Mesenteric fat pad (tissue), 1 donor: ENCODE results near the gene RFX3. TPM values are rescaled to one million over a fixed set of nuclear protein-coding genes. Genes with fewer than 3 reads are reported as not detected.

Source experiments
- DNase-seq: peaks from one replicate; pipeline ENCODE4 v3.0.0-alpha.2; 2020; ENCODE audit warnings: low spot score
- total RNA-seq: library from RNA; stranded (reverse); fragmentation: NEBNext Ultra II Directional; extraction: Animal tissue kit (Norgen Biotek cat#: 25700); gene quantifications from one replicate; pipeline ENCODE4 v1.2.1, GENCODE V29; 2021
- donor health status: DM: yes; HTN: yes; CAD: no.

RFX3 gene
- total RNA-seq, 1 donor from 2014 or later, result 10.8 TPM

DNA sequence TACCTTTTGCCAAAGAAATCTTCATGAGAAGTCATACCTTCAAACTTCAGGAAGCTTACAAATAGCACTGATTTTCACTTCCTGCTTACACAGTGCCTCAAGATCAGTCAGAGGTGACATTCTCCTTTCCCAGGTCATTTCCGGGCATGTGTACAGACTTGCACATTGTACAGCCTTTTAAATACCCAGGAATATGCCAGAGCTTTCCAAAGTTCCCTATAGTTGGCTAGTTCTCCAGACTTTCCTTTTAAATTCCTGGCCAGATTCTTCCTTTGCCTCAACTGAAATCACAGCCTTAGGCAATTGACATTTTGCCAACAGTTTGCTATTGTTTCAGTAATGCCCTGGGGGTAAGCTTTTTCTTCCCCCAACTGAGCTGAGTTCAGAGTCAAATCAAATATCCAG, 47.2 kb downstream of the RFX3 start:
- no peak for DNase-seq

DNA sequence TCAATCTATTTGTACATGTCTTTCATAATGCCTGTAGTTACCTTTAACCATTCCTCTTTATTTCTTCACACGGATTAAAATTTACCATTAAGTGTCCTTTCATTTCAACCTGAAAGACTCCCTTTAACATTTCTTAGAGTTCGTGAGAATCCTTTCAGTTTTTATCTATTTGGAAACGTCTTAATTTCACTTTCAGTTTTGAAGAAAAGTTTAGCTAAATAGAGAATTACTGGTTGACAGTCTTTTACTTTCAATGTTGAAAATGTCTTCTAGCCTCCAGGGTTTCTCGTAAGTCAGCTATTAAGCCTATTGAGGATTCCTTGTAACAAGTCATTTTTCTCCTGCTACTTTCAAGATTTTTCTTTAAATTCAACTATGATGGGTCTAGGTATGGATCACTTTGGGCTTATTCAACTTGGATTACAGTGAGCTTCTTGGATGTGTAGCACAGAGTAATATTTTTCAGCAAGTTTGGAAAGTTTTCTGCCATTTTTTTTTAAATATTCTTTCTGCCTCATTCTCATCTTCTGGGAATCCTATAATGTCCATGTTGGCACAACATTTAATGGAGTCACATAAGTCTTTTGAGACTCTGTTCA, 48.5 kb downstream of the RFX3 start:
- DNase-seq, result no peak

DNA sequence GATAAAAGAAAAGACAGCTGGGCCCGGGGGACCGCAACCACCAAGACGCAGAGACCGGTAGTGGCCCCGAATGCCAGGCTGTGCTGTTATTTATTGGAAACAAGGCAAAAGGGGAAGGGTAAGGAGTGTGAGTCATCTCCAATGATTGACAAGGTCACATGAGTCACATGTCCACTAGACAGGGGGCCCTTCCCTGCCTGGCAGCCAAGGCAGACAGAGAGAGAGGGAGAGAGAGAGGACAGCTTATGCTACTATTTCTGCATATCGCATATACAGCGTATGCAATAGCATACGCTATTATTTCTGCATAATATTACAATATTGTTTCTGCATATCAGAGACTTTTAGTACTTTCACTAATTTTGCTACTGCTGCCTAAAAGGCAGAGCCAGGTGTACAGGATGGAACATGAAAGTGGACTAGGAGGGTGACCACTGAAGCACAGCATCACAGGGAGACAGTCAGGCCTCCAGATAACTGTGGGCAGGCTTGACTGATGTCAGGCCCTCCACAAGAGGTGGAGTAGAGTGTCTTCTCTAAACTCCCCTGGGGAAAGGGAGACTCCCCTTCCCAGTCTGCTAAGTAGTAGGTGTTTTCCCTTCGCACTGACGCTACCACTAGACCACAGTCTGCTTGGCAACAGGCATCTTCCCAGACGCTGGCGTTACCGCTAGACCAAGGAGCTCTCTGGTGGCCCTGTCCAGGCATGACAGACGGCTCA, 50.3 kb downstream of the RFX3 start:
- DNase-seq, result no peak

DNA sequence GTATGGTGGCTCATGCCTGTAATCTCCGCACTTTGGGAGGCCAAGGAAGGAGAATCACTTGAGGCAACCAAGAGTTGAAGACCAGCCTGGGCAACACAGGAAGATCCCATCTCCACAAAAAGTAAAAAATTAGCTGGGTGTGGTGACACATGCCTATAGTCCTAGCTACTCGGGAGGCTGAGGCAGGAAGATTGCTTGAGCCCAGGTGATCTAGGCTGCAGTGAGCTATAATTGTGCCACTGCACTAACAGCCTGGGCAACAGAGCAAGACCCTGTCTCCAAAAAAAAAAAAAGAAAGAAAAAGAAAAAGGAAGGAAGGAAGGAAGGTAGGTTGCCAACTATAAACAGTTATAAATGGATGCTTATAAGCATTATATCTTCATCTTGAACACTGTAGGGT, 51.0 kb downstream of the RFX3 start:
- no peak for DNase-seq

GRCh38 chr9:3473405-3473804, 52.4 kb downstream of the RFX3 start:
- no peak for DNase-seq

GRCh38 chr9:3471883-3472282, 53.9 kb downstream of the RFX3 start:
- DNase-seq, result no peak

DNA sequence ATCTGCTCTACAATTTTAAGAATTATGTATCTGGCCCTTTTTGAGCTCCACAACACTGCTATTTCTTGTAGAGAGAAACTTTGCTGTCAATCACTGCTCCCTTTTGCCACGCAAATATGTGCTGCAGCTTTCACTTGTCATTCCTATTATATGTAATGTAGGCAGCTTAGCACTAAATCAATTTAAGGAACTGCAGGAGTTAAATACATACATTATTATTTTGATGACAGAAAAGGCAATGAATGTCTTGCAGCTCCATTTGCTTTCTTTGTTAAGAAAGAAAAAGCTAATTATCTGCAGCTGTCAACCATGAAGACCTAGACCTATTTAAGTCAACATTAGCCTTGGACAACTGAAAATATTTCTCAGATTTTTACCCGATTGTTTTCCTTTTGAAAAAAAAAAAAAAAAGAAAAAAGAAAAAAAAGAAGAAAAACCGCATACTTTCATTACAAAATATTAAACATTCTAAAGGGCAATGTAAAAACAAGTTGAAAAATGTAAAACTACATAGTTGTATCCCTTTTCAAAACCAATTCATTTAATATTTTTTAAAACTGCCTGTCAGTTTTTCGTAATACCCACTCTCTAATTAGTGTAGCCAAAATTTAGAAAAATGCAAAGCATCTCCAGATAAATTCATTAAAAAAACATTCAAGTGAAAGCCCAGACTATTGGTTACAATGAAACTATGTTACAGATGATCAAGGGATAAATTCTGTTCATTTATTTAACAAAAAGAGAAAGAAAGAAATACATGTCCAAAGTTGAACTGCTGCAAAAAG, 57.2 kb downstream of the RFX3 start:
- DNase-seq, result no peak

GRCh38 chr9:3467593-3468219, 58.1 kb downstream of the RFX3 start:
- DNase-seq, result no peak

DNA sequence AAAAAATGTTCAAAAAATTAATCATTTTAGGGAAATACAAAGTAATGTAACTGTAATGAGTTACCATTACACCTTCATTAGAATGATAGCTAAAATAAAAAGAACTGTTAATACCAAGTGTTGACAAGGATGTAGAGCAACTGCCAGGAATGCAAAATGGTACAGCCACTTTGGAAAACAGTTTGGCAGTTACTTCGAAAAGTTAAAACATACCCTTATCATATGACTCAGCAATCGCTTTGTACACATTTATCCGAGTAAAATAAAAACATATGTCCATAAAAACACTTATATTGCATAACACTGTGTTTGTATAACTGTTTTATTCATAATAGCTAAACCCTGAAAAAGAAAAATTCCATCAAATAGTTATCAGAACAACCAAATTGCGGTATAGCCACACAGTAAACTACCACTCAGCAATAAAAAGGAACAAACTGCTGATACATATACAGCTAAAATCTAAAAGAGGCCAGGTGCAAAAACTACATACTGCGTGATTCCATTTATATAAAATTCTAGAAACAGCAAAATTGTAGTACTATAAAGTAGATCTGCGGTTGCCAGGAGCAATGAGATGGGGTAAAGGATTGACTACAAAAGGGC, 61.7 kb downstream of the RFX3 start:
- no peak for DNase-seq

- DNase-seq, result no peak
Measured at GRCh38 chr9:3458806-3459475, 66.9 kb downstream of the RFX3 start.

DNA sequence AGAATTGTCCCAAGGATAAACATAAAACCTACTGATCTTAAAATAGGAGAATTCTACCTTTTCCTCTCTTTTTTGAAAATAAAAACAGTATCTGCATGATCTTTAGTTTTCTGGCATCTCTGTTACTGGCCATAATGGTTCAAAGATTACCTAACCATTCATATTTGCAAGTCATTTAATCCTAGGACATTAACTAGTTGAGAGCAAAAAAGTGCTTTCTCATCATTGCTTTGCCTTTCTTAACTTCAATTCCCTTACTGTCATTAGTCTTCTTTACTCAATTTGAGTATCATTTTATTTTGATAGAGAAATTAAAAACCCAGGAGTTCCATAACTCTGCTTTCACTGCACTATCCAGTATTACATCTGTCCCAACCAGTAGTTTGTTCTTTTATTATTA, 68.6 kb downstream of the RFX3 start:
- DNase-seq, result no peak

- no peak for DNase-seq
Measured at GRCh38 chr9:3455717-3456116, 70.1 kb downstream of the RFX3 start.

DNA sequence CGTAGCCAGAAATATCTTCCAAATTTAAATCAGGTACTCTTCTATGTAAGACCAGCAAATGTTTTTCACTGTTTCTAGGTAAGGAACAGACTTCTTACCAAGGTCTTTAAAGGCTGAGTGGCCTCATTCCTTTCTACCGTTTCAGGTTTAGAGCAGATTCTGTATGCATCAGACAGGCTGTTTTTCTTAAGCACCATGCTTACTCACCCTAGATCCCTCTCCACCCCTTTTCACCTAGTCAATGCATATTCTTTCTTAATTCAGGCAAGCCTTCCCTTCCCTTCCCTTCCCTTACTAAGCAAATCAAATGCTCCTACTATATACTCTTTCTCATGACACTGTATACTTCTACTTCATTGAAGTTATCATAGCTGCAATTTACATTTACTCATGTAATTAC, 70.7 kb downstream of the RFX3 start:
- no peak for DNase-seq

- no peak for DNase-seq
Measured at GRCh38 chr9:3451956-3452355, 73.8 kb downstream of the RFX3 start.

GRCh38 chr9:3447788-3448187, 78.0 kb downstream of the RFX3 start:
- DNase-seq, result no peak

DNA sequence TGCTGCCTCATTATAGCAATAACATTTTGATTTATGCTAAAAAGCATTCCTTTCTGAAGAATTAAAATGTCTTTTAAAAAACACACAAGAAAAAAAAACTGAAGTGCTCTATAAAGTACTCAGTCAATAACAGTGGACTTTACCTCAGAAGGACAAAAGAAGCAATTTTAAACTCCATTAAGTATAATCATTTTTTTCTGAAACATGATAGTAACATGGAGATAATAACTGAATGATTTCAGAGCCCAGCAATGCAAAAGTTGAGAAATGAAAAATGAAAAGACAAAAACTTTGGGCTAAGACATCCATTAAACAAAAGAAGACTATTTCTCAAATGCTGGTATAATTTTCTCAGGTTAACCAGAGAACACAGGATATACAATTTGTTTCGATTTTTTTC, 78.7 kb downstream of the RFX3 start:
- DNase-seq, result no peak

DNA sequence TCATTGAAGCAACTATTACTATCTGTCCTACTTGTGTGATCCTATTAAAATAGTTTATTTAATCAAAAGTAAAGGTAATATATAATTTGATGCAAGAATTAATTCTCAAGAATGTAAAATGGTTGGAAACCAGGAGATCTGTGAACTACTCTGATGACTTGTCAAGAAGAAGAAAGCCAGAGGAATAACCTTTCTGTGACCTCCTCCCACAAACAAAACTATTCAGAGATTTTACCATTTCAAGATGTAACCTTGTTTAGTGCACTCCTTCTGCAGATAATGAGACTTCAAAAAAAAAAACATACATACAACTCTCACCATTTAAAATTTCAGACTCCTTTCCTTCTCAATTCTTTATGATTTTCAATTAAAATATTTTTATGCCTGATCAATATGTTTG, 79.5 kb downstream of the RFX3 start:
- no peak for DNase-seq

DNA sequence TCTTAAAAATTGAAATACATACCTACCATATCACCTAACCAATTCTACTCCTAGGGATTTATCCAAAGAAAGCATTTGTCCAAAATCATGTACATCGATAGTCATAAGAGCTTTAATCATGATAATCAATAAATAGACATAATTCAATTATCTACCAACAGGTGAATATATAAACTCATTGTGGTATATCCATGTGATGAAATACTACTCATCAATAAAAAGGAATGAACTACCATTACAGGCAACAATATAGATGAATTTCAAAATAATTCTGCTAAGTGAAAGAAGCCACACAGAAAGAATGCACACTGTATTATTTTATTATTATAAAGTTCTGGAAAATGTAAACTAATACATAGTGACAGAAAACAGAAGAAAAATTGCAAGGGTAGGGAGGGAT, 81.8 kb downstream of the RFX3 start:
- DNase-seq, result no peak

DNA sequence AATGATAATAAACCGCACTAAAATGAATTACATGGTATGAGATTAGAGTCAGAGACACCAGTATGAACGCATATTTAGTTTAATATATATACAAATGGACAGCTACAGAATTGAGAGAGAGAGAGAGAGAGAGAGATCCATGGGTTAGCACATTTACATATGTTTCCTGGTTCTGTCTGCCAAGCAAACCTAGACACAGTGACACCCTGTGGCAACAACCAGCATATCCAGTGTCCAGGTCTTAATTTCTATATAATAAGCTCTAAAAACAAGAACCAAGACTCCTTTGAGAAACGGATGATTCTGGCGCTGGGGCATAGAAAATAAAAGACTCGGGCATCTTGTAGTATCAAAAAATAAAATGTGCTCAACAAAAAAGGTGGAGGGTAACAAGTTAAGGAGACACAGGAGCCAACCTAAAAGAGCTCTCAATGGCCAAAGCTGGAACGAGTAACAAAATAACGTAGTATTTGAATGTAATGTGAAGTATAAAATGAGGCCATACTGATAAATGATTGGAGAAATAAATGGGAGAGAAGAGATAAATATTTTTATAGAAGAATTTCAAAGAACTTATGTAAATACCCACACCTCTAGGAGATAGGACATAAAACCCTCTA, 84.5 kb downstream of the RFX3 start:
- DNase-seq, result no peak

GRCh38 chr9:3436629-3437420, 89.0 kb downstream of the RFX3 start:
- no peak for DNase-seq
